IMR-90 (cell line): ENCODE results near the gene PKP3. TPM values are rescaled to one million over a fixed set of nuclear protein-coding genes. Genes with fewer than 3 reads are reported as not detected.

Source experiments
- ATAC-seq: fragments of 200-7000 bp; cut with Tn5 transposase; 2 replicates; pipeline ENCODE4 v1.9.1; 2020; ENCODE audit warnings: low read depth, mild to moderate bottlenecking, moderate library complexity
- BruUV-seq: library from RNA; stranded (reverse); fragments of 400-500 nt; replicated peaks from 2 replicates; lab custom pipeline; 2021; lab: Mats Ljungman, UMichigan
- CTCF ChIA-PET: fragments of 300-600 bp; formaldehyde crosslinking; extraction: SDS; loops from one replicate; lab custom pipeline; 2021; ENCODE audit warnings: antibody characterized with exemption; lab: Yijun Ruan, JAX
- POLR2A ChIA-PET: fragments of 300-600 bp; sonication (Branson Sonifier 250); formaldehyde crosslinking; loops from one replicate; lab custom pipeline; 2022; ENCODE audit warnings: antibody characterized with exemption; ENCODE audit not compliant: unreplicated experiment; lab: Charles Lee
- DNase-seq: peaks from one replicate; pipeline ENCODE4 v3.0.0; 2013
- H2AFZ ChIP-seq: replicated peaks from 2 replicates; pipeline ENCODE3; 2013; ENCODE audit warnings: low read length, mild to moderate bottlenecking; ENCODE audit not compliant: poor library complexity
- H2AK5ac ChIP-seq: 2 replicates; pipeline ENCODE4 v1.6.1; 2013; ENCODE audit warnings: low read depth, low read length, inconsistent platforms
- H2AK9ac ChIP-seq: replicated peaks from 2 replicates; pipeline ENCODE3; 2013; ENCODE audit warnings: mild to moderate bottlenecking, low read depth, low read length, moderate library complexity; ENCODE audit not compliant: poor library complexity
- H2BK120ac ChIP-seq: 2 replicates; pipeline ENCODE4 v1.6.1; 2013; ENCODE audit warnings: low read depth, low read length, inconsistent platforms
- H2BK15ac ChIP-seq: 3 replicates; pipeline ENCODE4 v1.6.1; 2013; ENCODE audit warnings: low read depth, low read length, inconsistent platforms
- H2BK20ac ChIP-seq: 2 replicates; pipeline ENCODE4 v1.6.1; 2013; ENCODE audit warnings: low read depth, mild to moderate bottlenecking, inconsistent platforms, low read length, moderate library complexity
- H2BK5ac ChIP-seq: 2 replicates; pipeline ENCODE4 v1.6.1; 2013; ENCODE audit warnings: mild to moderate bottlenecking, low read depth, low read length, inconsistent platforms; ENCODE audit not compliant: poor library complexity, severe bottlenecking
- H3K14ac ChIP-seq: replicated peaks from 2 replicates; pipeline ENCODE4 v1.6.1; 2013; ENCODE audit warnings: low read depth, low read length, inconsistent platforms
- H3K18ac ChIP-seq: 2 replicates; pipeline ENCODE4 v1.6.1; 2013; ENCODE audit warnings: low read depth, low read length, control low read depth
- H3K23ac ChIP-seq: 2 replicates; pipeline ENCODE4 v1.6.1; 2013; ENCODE audit warnings: low read depth, low read length, inconsistent platforms
- H3K27ac ChIP-seq: 2 replicates; pipeline ENCODE4 v1.5.1; 2013; ENCODE audit warnings: mild to moderate bottlenecking, control low read depth, low read length; ENCODE audit not compliant: insufficient read depth
- H3K27me3 ChIP-seq: 2 replicates; pipeline ENCODE4 v1.6.1; 2013; ENCODE audit warnings: low read length; ENCODE audit not compliant: control insufficient read depth, insufficient read depth
- H3K36me3 ChIP-seq: 2 replicates; pipeline ENCODE4 v1.6.1; 2013; ENCODE audit warnings: low read length, mixed read lengths; ENCODE audit not compliant: control insufficient read depth, insufficient read depth
- H3K4ac ChIP-seq: 2 replicates; pipeline ENCODE4 v1.6.1; 2013; ENCODE audit warnings: low read depth, low read length, inconsistent platforms
- H3K4me1 ChIP-seq: 2 replicates; pipeline ENCODE4 v1.6.1; 2013; ENCODE audit warnings: low read length, mixed read lengths; ENCODE audit not compliant: control insufficient read depth, insufficient read depth
- H3K4me2 ChIP-seq: 2 replicates; pipeline ENCODE4 v1.6.1; 2013; ENCODE audit warnings: low read depth, mild to moderate bottlenecking, control low read depth, low read length, moderate library complexity
- H3K4me3 ChIP-seq: 2 replicates; pipeline ENCODE4 v1.5.1; 2013; ENCODE audit warnings: low read depth, mild to moderate bottlenecking, control low read depth, low read length, moderate library complexity; ENCODE audit not compliant: insufficient read depth
- H3K56ac ChIP-seq: 2 replicates; pipeline ENCODE4 v1.6.1; 2013; ENCODE audit warnings: low read length, inconsistent platforms; ENCODE audit not compliant: insufficient read depth; ENCODE audit errors: extremely low read depth
- H3K79me1 ChIP-seq, 2 experiments: 2 replicates each; pipeline ENCODE4 v1.6.1; 2013; ENCODE audit warnings: low read length in 2 of 2, inconsistent platforms in 1 of 2, low read depth in 1 of 2
- H3K9ac ChIP-seq: 2 replicates; pipeline ENCODE4 v1.6.1; 2013; ENCODE audit warnings: low read depth, low read length, control low read depth
- H3K9me1 ChIP-seq: 2 replicates; pipeline ENCODE4 v1.6.1; 2013; ENCODE audit warnings: low read length, inconsistent platforms; ENCODE audit not compliant: insufficient read depth
- H3K9me3 ChIP-seq: 2 replicates; pipeline ENCODE4 v1.6.1; 2013; ENCODE audit warnings: low read length; ENCODE audit not compliant: control insufficient read depth, insufficient read depth
- H4K20me1 ChIP-seq: 2 replicates; pipeline ENCODE4 v1.6.1; 2013; ENCODE audit warnings: low read length, inconsistent platforms; ENCODE audit not compliant: insufficient read depth
- H4K5ac ChIP-seq: 2 replicates; pipeline ENCODE4 v1.6.1; 2013; ENCODE audit warnings: mild to moderate bottlenecking, low read depth, low read length, control low read depth
- H4K8ac ChIP-seq, 2 experiments: 2 replicates each; pipeline ENCODE4 v1.6.1; 2013; ENCODE audit warnings: low read depth in 2 of 2, low read length in 2 of 2, control low read depth in 1 of 2, inconsistent platforms in 1 of 2
- H4K91ac ChIP-seq: 2 replicates; pipeline ENCODE4 v1.6.1; 2013; ENCODE audit warnings: low read depth, low read length, inconsistent platforms; ENCODE audit not compliant: insufficient read depth
- BHLHE40 ChIP-seq: fragments of 150-350 bp; IDR thresholded peaks from 2 replicates; pipeline ENCODE4 v1.6.1; 2016; ENCODE audit warnings: mild to moderate bottlenecking, low read depth, low read length
- CEBPB ChIP-seq: IDR thresholded peaks from 2 replicates; pipeline ENCODE4 v1.6.1; 2012; ENCODE audit warnings: low read depth, low read length, improper control_type of control experiment
- CHD1 ChIP-seq: IDR thresholded peaks from 2 replicates; pipeline ENCODE4 v1.6.1; 2012; ENCODE audit warnings: low read depth, low read length, improper control_type of control experiment
- FOS ChIP-seq: fragments of 150-350 bp; IDR thresholded peaks from 2 replicates; pipeline ENCODE4 v1.6.1; 2016; ENCODE audit warnings: low read depth, low read length
- MAFK ChIP-seq: IDR thresholded peaks from 2 replicates; pipeline ENCODE4 v1.6.1; 2012; ENCODE audit warnings: low read depth, low read length, improper control_type of control experiment
- MAZ ChIP-seq: IDR thresholded peaks from 2 replicates; pipeline ENCODE4 v1.6.1; 2012; ENCODE audit warnings: low read depth, mild to moderate bottlenecking, low read length, improper control_type of control experiment, moderate library complexity, borderline replicate concordance
- MXI1 ChIP-seq: IDR thresholded peaks from 2 replicates; pipeline ENCODE4 v1.6.1; 2012; ENCODE audit warnings: low read depth, mild to moderate bottlenecking, low read length, moderate library complexity, borderline replicate concordance
- POLR2A ChIP-seq: IDR thresholded peaks from 2 replicates; pipeline ENCODE4 v1.6.1; 2012; ENCODE audit warnings: mild to moderate bottlenecking, low read depth, low read length
- RAD21 ChIP-seq: IDR thresholded peaks from 2 replicates; pipeline ENCODE4 v1.6.1; 2012; ENCODE audit warnings: low read length, improper control_type of control experiment
- RCOR1 ChIP-seq: IDR thresholded peaks from 2 replicates; pipeline ENCODE4 v1.6.1; 2012; ENCODE audit warnings: mild to moderate bottlenecking, low read length, improper control_type of control experiment; ENCODE audit not compliant: insufficient replicate concordance
- SMC3 ChIP-seq: fragments of 150-350 bp; IDR thresholded peaks from 2 replicates; pipeline ENCODE4 v1.6.1; 2016; ENCODE audit warnings: low read depth, mild to moderate bottlenecking, antibody characterized with exemption, low read length, moderate library complexity
- WGBS, 2 experiments: methylation state at CpG; one replicate each; pipeline versions ENCODE4 v1.1.5 to v1.1.7; 2013; ENCODE audit warnings: missing lambda C conversion rate in 2 of 2; ENCODE audit not compliant: insufficient read length in 1 of 2; ENCODE audit errors: extremely low coverage in 2 of 2; 5-methylcytosine and 5-hydroxymethylcytosine counted together
- dilution Hi-C: fragments of 300-500 bp; cut with HindIII; formaldehyde crosslinking; loops from one replicate; pipeline ENCODE4 v1.14.3; 2018; ENCODE audit warnings: low sequenced_read_pairs; ENCODE audit not compliant: unreplicated experiment
- in situ Hi-C: fragments of 300-500 bp; cut with MboI; formaldehyde crosslinking; loops from 3 replicates; pipeline ENCODE4 v1.14.3; 2019; ENCODE audit warnings: low sequenced_read_pairs, inconsistent platforms, mixed read lengths
- intact Hi-C: fragments of 100-400 bp; cut with micrococcal nuclease; formaldehyde crosslinking; loops from 2 replicates; pipeline ENCODE4 v1.10.0; 2022
- polyA plus RNA-seq, 3 experiments: library from polyadenylated mRNA; depleted of rRNA; stranded (reverse); fragments of >200 nt; gene quantifications; 2 replicates each; pipeline ENCODE4 v1.2.3, GENCODE V29; 2012; ENCODE audit warnings: low replicate concordance in 1 of 3
- total RNA-seq: library from RNA; depleted of rRNA; stranded (reverse); fragments of >200 nt; gene quantifications from 2 replicates; pipeline ENCODE4 v1.2.3, GENCODE V29; 2012
- TF ChIP-seq, protein P1 (sequence below): fragments of 150-350 bp; IDR thresholded peaks from 2 replicates; pipeline ENCODE4 v1.6.1; 2016; ENCODE audit warnings: low read depth, mild to moderate bottlenecking, low read length, moderate library complexity, borderline replicate concordance
- TF ChIP-seq, protein P2 (sequence below): conservative IDR thresholded peaks from 2 replicates; pipeline ENCODE4 v1.5.1; 2012; ENCODE audit warnings: mild to moderate bottlenecking, low read depth, low read length, improper control_type of control experiment

PKP3 gene
- total and polyA plus RNA-seq, 2 of the 4 experiments (the other 2 are of a cell fraction) = 1.5 to 2.2 TPM

DNA sequence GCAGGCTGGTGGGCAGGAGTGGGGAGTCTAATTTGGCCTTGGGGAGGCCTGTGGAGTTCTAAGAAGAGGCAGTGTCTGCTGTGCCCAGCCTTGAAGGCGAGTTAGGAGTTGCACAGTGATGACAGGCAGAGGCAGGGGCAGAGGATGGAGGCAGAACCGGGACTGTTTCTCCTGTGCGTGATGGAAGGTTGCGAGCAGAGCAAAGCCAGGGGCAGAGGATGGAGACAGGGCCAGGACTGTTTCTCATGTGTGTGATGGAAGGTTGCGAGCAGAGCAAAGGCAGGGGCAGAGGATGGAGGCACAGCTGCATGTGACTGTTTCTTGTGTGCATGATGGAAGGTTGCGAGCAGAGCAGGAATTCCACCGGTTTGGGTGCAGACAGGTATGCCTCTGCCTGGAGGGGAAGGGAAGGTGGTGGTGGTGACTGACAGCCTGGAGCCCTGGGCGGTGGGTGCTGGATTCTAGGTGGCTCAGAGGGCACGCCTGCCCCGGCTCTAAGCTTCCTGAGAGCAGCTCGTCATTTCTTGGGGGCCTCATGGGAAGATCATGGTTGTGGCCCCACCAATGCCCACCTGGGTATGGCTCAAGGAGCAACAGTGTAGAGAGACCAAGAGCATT, 16.0 kb upstream of the PKP3 start:
- DNase-seq = no peak
- no peak overlapping the region for H2BK20ac ChIP-seq
- WGBS, 2 experiments = 86% methylated on average over 7 of the region's 11 CpGs; no CpG with 5 or more reads in 1 of the 2 experiments

More for the DNA sequence above, 16.0 kb upstream of the PKP3 start:
- Histone ChIP-seq H3K23ac (no peak overlapping the region), H3K4ac (no peak overlapping the region), H4K91ac (no peak overlapping the region), H3K4me3 (no peak overlapping the region), H2AK9ac (no peak overlapping the region), H3K4me1 (no peaks in the 10 kb centered on the region), H3K9ac (no peak overlapping the region), H3K18ac (no peak overlapping the region), H3K14ac (no peak overlapping the region), H2BK120ac (no peak overlapping the region), H3K27me3 (no peaks in the 10 kb centered on the region), H3K27ac (no peak overlapping the region), H2BK15ac (no peak overlapping the region), H4K8ac (no peak overlapping the region), H4K20me1 (no peaks in the 10 kb centered on the region), H2BK5ac (no peak overlapping the region), H3K9me1 (no peaks in the 10 kb centered on the region), H3K9me3 (no peaks in the 10 kb centered on the region), H3K79me1 (no peaks in the 10 kb centered on the region), H2AFZ (peak overlapping the region; percentile 51), H3K56ac (no peak overlapping the region), H4K5ac (no peak overlapping the region), H3K36me3 (peaks cover 46% of the 10 kb centered on the region), H3K4me2 (no peak overlapping the region), H2AK5ac (no peak overlapping the region)
- intact Hi-C loops = no loop called here
- dilution Hi-C loops = no loop called here
- POLR2A ChIA-PET = no interaction called here
- in situ Hi-C loops = no loop called here
- BruUV-seq = no TSS peak
- ATAC-seq = no peak
- TF ChIP-seq POLR2A (no peak), MXI1 (no peak), MAZ (no peak), RAD21 (no peak), RCOR1 (no peak), MAFK (no peak), CEBPB (no peak), BHLHE40 (no peak), CHD1 (no peak), FOS (no peak), SMC3 (no peak)
- TF ChIP-seq, protein P1, sequence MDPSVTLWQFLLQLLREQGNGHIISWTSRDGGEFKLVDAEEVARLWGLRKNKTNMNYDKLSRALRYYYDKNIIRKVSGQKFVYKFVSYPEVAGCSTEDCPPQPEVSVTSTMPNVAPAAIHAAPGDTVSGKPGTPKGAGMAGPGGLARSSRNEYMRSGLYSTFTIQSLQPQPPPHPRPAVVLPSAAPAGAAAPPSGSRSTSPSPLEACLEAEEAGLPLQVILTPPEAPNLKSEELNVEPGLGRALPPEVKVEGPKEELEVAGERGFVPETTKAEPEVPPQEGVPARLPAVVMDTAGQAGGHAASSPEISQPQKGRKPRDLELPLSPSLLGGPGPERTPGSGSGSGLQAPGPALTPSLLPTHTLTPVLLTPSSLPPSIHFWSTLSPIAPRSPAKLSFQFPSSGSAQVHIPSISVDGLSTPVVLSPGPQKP = no peak
- TF ChIP-seq, protein P2, sequence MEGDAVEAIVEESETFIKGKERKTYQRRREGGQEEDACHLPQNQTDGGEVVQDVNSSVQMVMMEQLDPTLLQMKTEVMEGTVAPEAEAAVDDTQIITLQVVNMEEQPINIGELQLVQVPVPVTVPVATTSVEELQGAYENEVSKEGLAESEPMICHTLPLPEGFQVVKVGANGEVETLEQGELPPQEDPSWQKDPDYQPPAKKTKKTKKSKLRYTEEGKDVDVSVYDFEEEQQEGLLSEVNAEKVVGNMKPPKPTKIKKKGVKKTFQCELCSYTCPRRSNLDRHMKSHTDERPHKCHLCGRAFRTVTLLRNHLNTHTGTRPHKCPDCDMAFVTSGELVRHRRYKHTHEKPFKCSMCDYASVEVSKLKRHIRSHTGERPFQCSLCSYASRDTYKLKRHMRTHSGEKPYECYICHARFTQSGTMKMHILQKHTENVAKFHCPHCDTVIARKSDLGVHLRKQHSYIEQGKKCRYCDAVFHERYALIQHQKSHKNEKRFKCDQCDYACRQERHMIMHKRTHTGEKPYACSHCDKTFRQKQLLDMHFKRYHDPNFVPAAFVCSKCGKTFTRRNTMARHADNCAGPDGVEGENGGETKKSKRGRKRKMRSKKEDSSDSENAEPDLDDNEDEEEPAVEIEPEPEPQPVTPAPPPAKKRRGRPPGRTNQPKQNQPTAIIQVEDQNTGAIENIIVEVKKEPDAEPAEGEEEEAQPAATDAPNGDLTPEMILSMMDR = no peak
- CTCF ChIA-PET = no interaction called here
